ENCODE results near the gene TSPAN4. TPM values are rescaled to one million over a fixed set of nuclear protein-coding genes. Genes with fewer than 3 reads are reported as not detected.

TSPAN4 gene
- total and polyA plus RNA-seq, 8 donors = 46.9 to 132 (median 73.8) TPM

DNA sequence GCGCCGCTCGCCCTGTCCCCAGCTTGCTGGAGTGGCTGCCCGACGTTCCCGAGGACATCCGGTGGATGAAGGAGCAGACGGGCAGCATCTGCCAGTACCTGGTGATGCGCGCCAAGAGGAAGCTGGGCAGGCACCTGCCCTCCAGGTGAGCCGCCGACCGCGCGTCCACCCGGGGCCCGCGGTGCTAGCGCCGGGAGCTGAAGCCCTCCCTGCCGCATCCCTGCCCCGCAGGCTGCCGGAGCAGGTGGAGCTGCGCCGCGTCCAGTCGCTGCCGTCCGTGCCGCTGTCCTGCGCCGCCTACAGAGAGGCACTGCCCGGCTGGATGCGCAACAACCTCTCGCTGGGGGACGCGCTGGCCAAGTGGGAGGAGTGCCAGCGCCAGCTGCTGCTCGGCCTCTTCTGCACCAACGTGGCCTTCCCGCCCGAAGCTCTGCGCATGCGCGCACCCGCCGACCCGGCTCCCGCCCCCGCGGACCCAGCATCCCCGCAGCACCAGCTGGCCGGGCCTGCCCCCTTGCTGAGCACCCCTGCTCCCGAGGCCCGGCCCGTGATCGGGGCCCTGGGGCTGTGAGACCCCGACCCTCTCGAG is 18.3 kb upstream of the TSPAN4 start:
- H3K36me3 ChIP-seq = peaks cover 0 to 32% of the 10 kb centered on the region in 2 donors
- DNase-seq (no peak), ATAC-seq (no peak)
- H3K4me3 ChIP-seq = no peak overlapping the region
- intact Hi-C loops (cut with DNase I) = no loop called here
- peaks cover 42 to 87% of the 10 kb centered on the region in 2 donors for H3K4me1 ChIP-seq
- peaks cover 0 to 22% of the 10 kb centered on the region in 2 donors for H3K27me3 ChIP-seq
- H3K9me3 ChIP-seq = no peaks in the 10 kb centered on the region
- TF ChIP-seq, protein P1, sequence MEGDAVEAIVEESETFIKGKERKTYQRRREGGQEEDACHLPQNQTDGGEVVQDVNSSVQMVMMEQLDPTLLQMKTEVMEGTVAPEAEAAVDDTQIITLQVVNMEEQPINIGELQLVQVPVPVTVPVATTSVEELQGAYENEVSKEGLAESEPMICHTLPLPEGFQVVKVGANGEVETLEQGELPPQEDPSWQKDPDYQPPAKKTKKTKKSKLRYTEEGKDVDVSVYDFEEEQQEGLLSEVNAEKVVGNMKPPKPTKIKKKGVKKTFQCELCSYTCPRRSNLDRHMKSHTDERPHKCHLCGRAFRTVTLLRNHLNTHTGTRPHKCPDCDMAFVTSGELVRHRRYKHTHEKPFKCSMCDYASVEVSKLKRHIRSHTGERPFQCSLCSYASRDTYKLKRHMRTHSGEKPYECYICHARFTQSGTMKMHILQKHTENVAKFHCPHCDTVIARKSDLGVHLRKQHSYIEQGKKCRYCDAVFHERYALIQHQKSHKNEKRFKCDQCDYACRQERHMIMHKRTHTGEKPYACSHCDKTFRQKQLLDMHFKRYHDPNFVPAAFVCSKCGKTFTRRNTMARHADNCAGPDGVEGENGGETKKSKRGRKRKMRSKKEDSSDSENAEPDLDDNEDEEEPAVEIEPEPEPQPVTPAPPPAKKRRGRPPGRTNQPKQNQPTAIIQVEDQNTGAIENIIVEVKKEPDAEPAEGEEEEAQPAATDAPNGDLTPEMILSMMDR (IDR thresholded peaks at IDR 0.05) = no peak
- H3K27ac ChIP-seq = no peak overlapping the region

DNA sequence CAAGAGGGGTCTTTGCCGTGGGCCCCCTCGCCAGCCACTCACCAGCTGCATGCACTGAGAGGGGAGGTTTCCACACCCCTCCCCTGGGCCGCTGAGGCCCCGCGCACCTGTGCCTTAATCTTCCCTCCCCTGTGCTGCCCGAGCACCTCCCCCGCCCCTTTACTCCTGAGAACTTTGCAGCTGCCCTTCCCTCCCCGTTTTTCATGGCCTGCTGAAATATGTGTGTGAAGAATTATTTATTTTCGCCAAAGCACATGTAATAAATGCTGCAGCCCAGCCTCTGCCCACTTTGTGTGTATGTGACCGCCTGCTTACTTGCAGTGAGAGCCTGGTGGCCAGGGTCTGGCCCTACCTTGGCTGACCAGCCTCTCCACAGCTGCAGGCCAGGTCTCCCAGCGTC is 17.7 kb upstream of the TSPAN4 start:
- TF ChIP-seq, protein P1 (IDR thresholded peaks at IDR 0.05) = no peak
- intact Hi-C loops (cut with DNase I) = no loop called here
- ATAC-seq = no peak
- peaks cover 0 to 32% of the 10 kb centered on the region in 2 donors for H3K36me3 ChIP-seq
- peak overlapping the region in 1 of 2 donors; percentile 54 for H3K27ac ChIP-seq
- H3K4me1 ChIP-seq = peaks cover 48 to 92% of the 10 kb centered on the region in 2 donors
- no peak overlapping the region for H3K4me3 ChIP-seq
- H3K9me3 ChIP-seq = no peaks in the 10 kb centered on the region
- DNase-seq = no peak
- H3K27me3 ChIP-seq = peaks cover 0 to 28% of the 10 kb centered on the region in 2 donors

DNA sequence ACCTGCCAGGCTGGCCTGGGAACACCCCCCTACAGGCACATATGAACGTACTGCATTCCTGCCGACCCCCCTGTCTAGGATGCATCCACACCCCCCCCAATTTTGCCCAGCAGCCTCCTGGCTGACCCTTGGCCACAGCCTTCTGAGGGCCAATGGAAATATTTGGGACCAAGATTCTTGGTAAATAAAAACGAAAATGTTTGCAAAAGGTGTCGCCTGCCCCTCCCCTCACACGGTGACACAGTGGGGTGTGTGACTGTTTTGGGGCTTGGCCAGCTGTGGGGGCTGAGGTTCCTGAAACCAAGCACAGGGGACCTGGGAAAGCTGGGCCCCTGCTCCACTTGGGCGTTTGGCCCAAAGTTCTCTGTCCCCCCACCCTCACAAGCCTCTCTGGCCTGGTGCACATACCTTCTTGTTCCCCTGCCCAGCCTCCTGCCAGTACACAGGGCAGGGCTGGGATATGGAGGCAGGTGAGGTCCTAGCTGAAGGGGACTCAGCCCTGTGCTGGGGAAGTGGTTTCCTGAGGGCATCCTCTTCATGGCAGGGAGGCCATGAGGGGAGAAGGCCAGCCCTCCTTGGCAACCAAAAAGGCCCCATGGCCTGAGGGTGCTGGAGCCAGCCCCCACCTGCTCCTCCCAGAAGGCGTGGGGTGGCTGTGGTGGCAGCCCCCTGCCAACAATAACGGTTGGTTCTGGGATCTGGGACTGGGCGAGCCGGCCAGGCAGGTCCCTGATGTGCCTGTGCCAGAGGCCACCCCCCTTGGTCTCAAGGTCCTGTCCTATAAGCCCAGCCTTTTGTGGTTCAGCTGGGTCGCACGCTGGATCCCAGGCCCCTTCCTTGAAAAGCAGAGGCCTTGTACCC is 17.1 kb upstream of the TSPAN4 start:
- DNase-seq (no peak), ATAC-seq (peak; percentile 1)
- no peaks in the 10 kb centered on the region for H3K9me3 ChIP-seq
- intact Hi-C loops (cut with DNase I) = no loop called here
- no peak overlapping the region for H3K4me3 ChIP-seq
- TF ChIP-seq, protein P1 (IDR thresholded peaks at IDR 0.05) = no peak
- peak overlapping the region; percentile 54 to 80 for H3K27ac ChIP-seq
- H3K4me1 ChIP-seq = peaks cover 51 to 92% of the 10 kb centered on the region in 2 donors
- H3K27me3 ChIP-seq = peaks cover 0 to 34% of the 10 kb centered on the region in 2 donors
- peaks cover 0 to 32% of the 10 kb centered on the region in 2 donors for H3K36me3 ChIP-seq

DNA sequence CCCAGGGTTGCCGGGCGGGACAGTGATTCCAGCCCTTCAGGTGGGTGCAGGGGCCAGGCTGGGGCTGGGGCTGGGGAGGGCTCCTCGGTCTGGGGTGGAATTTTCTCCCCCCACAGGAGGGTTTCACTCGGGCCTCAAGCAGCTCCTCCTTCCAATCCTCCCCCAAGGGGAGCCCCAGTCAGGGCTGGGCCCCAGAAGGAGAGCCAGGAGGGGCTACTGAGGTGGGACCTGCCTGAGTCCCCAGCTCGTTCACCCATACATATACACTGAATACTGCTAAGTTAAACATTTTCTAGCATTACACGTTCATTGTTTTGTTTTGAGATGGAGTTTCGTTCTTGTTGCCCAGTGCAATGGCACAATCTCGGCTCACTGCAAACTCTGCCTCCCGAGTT is 16.4 kb upstream of the TSPAN4 start:
- Histone ChIP-seq H3K36me3 (peaks cover 0 to 32% of the 10 kb centered on the region in 2 donors), H3K27ac (peak overlapping the region; percentile 54 to 80), H3K4me1 (peaks cover 51 to 92% of the 10 kb centered on the region in 2 donors), H3K9me3 (no peaks in the 10 kb centered on the region), H3K27me3 (peaks cover 6 to 41% of the 10 kb centered on the region in 2 donors), H3K4me3 (peak overlapping the region in 1 of 2 donors; percentile 53)
- intact Hi-C loops (cut with DNase I) = no loop called here
- no peak for DNase-seq
- TF ChIP-seq, protein P1 (IDR thresholded peaks at IDR 0.05) = no peak
- no peak for ATAC-seq

DNA sequence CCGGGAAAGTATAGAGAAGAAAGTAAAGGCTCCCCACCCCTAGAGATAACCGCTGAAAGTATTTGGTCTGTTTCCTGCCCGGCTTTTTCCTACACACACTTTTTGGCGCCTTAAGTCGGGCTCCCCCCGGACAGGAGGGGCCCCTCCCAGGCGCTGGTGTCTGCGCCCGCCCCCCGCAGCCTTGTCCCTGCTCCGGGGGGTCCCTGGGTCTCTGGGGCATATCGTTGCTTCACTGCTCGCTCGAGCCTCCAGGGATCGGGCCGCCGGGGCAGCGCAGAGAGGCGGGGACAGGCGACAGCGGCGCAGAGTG is 15.9 kb upstream of the TSPAN4 start:
- no peak for ATAC-seq
- Histone ChIP-seq H3K27me3 (peaks cover 7 to 45% of the 10 kb centered on the region in 2 donors), H3K9me3 (no peaks in the 10 kb centered on the region), H3K36me3 (peaks cover 0 to 32% of the 10 kb centered on the region in 2 donors), H3K27ac (peak overlapping the region; percentile 58 to 80), H3K4me3 (peak overlapping the region; percentile 32 to 53), H3K4me1 (peaks cover 47 to 92% of the 10 kb centered on the region in 2 donors)
- DNase-seq = no peak
- TF ChIP-seq, protein P1 (IDR thresholded peaks at IDR 0.05) = no peak
- intact Hi-C loops (cut with DNase I) = no loop called here
